Activated naive CD4-positive, alpha-beta T cell treated with anti-CD3 and anti-CD28 coated beads for 36 hours (primary cell): ENCODE data around the gene DDC. TPM values are rescaled to one million over a fixed set of nuclear protein-coding genes. Genes with fewer than 3 reads are reported as not detected.

Source experiments
- CTCF ChIA-PET: fragments of 350-600 bp; sonication (Branson Sonifier 250); formaldehyde crosslinking; loops from one replicate; lab custom pipeline; 2021; ENCODE audit warnings: antibody characterized with exemption; lab: Charles Lee
- DNase-seq: peaks from one replicate; pipeline ENCODE4 v3.0.0-alpha.2; 2020
- H3K27ac Mint-ChIP-seq: one replicate; pipeline ENCODE4 v1.8.0; 2021; ENCODE audit warnings: mild to moderate bottlenecking, mixed read lengths
- H3K27me3 Mint-ChIP-seq: one replicate; pipeline ENCODE4 v1.8.0; 2021; ENCODE audit warnings: low read depth, mixed read lengths
- H3K36me3 Mint-ChIP-seq: one replicate; pipeline ENCODE4 v1.8.0; 2021; ENCODE audit warnings: low read depth, mixed read lengths
- H3K4me1 Mint-ChIP-seq: one replicate; pipeline ENCODE4 v1.8.0; 2021; ENCODE audit warnings: low read depth, mixed read lengths
- H3K4me3 Mint-ChIP-seq: one replicate; pipeline ENCODE4 v1.8.0; 2021; ENCODE audit warnings: mild to moderate bottlenecking, moderate library complexity, mixed read lengths
- H3K9me3 Mint-ChIP-seq: one replicate; pipeline ENCODE4 v1.8.0; 2021; ENCODE audit warnings: mixed read lengths
- intact Hi-C: fragments of 100-400 bp; cut with micrococcal nuclease; formaldehyde crosslinking; loops from one replicate; pipeline ENCODE4 v1.15.1; 2023
- total RNA-seq, 2 experiments: library from RNA; stranded (reverse); gene quantifications; one replicate each; pipeline ENCODE4 v1.2.3, GENCODE V29; 2021

Gene DDC
- total RNA-seq, 2 experiments from 2014 or later, result 0.38 TPM; not detected in 1

DNA sequence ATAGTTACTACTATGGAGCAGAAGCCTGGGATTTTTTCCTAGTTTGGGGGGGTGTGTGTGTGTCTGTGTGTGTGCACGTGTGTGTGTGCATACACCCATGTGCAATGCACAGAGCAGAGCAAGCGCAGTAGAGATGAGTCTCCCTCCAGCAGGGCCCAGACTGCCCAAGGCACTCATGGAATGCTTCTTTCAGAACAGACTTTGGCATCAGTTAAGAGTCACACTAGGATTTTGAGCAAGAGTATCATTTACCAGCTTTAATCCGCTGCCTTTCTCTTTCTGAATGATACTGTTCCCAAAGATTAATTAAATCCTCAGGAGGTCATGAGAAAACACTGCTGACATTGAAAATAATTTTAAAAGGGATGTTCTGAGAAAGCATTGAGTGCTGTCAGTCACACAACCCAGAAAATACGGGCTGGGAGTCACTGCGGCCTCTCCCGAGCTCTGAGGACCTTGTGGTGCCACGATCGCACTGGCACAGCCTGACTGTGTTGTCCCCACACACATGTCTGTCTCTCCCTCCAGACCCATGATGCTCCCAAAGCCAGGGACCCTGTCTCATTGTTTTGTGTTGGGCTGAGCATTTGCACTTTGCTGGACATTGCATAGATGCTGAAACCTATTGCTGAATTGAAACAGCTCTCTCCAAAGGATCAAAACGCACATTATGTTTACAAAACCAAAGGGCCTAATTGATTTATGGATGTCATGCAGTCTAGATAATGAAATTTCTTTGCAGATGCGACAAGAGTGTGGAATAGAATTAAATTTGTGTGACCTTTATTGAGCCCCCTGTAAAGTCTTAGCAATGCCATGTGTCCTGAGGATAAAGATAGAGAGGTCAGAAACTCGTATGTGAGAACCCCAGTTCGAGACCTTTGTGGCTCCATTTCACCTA is 60.3 kb downstream of the DDC start:
- intact Hi-C loops, result no loop called here
- no peak overlapping the region for H3K27ac Mint-ChIP-seq
- no peak overlapping the region for H3K4me3 Mint-ChIP-seq
- CTCF ChIA-PET, result interaction anchor here (0.6 kb wide), 1 partner anchor 36 kb away, joined by 6 read pairs; no protein-coding TSS in a partner anchor
- no peaks in the 10 kb centered on the region for H3K9me3 Mint-ChIP-seq
- peaks cover 2% of the 10 kb centered on the region for H3K4me1 Mint-ChIP-seq
- H3K27me3 Mint-ChIP-seq, result no peaks in the 10 kb centered on the region
- DNase-seq, result no peak
- H3K36me3 Mint-ChIP-seq, result no peaks in the 10 kb centered on the region

DNA sequence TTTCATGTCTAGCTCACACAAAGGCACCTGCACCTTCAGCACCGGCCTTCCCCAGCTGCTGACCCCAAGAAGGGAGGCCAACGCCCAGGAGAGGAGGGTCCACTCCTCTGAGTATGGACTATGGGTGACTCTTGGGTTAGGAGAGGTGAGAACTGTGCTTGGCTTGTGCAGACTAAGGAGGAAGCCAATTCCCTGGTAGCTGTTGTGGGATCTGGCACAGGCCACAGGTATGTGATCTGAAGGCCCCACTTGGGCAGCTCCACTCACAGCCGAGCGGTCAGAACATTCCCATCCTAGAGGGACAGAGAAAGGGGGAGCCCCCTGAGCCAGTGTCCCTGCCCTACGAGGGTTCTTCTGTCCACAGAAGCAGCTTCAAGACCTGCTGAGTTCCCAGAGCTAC is 62.3 kb downstream of the DDC start:
- no peaks in the 10 kb centered on the region for H3K9me3 Mint-ChIP-seq

DNA sequence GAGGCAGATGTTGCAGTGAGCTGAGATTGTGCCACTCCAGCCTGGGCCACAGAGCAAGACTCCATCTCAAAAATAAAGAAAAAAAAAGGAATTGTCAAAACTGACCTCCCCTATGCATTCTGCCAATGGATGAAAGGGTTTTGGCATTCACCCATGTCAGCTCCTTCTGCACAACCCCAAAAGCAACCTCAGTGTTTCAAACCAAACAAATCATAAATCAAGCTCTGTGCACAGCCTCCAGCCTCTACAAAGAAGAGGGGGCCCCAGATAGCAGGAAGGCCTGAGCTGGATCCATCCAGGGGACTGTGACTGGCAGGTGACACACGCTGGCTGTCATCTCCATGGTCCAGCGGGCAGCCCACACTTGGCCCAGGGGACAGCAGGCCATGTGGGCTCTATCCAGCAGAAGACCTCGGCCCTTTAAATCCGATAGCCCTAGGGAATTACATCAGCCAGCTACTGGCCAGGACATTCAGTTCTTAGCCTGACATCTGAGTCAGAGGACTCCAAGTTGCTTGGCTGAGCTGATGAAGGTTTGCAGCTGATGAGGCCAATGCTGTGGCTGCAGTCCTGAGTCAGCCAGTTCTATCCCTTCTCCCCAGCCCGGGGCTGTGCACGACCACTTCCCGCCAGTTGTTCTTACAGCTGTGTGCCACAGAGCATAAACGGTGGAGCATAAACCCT is 63.1 kb downstream of the DDC start:
- H3K27ac Mint-ChIP-seq, result no peak overlapping the region
- intact Hi-C loops, result no loop called here

More for the DNA sequence above, 62.3 kb downstream of the DDC start:
- Mint-ChIP-seq H3K27ac (no peak overlapping the region), H3K4me1 (peaks cover 2% of the 10 kb centered on the region), H3K4me3 (no peak overlapping the region), H3K36me3 (no peaks in the 10 kb centered on the region), H3K27me3 (peaks cover 8% of the 10 kb centered on the region)
- DNase-seq, result no peak
- intact Hi-C loops, result no loop called here
- CTCF ChIA-PET, result interaction anchor here (0.5 to 1.2 kb wide), 2 partner anchors 16 to 638 kb away, joined by 3 to 7 read pairs; no protein-coding TSS in a partner anchor

DNA sequence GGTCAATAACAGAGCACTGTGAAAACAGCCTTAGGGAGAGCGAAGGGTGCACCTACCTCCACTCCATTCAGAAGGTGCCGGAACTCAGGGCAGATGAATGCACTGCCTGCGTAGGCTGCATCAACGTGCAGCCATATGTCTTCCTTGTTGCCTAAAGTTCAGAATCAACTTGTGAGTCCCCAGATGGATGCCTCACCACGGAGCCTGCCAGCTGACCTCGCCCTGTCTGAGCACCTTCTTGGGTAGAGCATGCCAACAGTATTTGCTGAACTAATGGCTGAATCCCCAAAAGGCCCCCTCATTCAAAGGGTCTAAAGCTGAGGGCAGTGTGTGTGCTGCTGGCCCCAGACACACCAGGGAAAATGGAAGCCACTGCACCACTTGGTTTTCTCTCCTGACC is 66.1 kb downstream of the DDC start:
- no peaks in the 10 kb centered on the region for H3K36me3 Mint-ChIP-seq
- no peaks in the 10 kb centered on the region for H3K9me3 Mint-ChIP-seq
- H3K4me3 Mint-ChIP-seq, result no peak overlapping the region
- DNase-seq, result no peak
- no peak overlapping the region for H3K27ac Mint-ChIP-seq
- H3K4me1 Mint-ChIP-seq, result no peaks in the 10 kb centered on the region
- CTCF ChIA-PET, result no interaction called here
- peaks cover 8% of the 10 kb centered on the region for H3K27me3 Mint-ChIP-seq
- intact Hi-C loops, result no loop called here

More for the DNA sequence above, 63.1 kb downstream of the DDC start:
- CTCF ChIA-PET, result interaction anchor here (1.2 kb wide), 1 partner anchor 15 kb away, joined by 3 read pairs; no protein-coding TSS in a partner anchor
- H3K9me3 Mint-ChIP-seq, result no peaks in the 10 kb centered on the region
- DNase-seq, result no peak
- peaks cover 8% of the 10 kb centered on the region for H3K27me3 Mint-ChIP-seq
- peaks cover 2% of the 10 kb centered on the region for H3K4me1 Mint-ChIP-seq
- H3K4me3 Mint-ChIP-seq, result no peak overlapping the region
- no peaks in the 10 kb centered on the region for H3K36me3 Mint-ChIP-seq

DNA sequence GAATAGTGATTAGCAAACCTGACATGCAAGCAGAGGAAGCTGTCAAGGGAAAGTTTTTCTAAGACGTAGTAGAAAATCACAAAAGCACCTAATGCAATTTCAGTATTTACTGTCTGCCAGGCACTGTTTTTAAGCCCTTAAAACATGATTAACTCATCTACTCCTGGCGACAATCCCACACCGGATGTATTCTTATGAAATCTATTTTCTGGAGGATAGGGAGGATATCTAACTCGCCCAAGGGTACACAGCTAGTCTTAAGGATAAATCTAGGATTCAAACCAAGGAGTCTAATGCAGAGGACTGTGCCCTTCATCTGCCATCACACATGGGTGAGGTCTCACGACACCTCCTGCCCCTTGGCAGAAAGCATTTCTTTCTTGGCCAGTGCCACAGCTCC is 67.2 kb downstream of the DDC start:
- H3K36me3 Mint-ChIP-seq, result no peaks in the 10 kb centered on the region
- intact Hi-C loops, result no loop called here
- H3K27me3 Mint-ChIP-seq, result peaks cover 8% of the 10 kb centered on the region
- no peak overlapping the region for H3K27ac Mint-ChIP-seq
- DNase-seq, result no peak
- CTCF ChIA-PET, result interaction anchor here (2.4 kb wide), 1 partner anchor 30 kb away, joined by 7 read pairs; no protein-coding TSS in a partner anchor
- no peak overlapping the region for H3K4me3 Mint-ChIP-seq
- H3K4me1 Mint-ChIP-seq, result no peaks in the 10 kb centered on the region
- H3K9me3 Mint-ChIP-seq, result no peaks in the 10 kb centered on the region

DNA sequence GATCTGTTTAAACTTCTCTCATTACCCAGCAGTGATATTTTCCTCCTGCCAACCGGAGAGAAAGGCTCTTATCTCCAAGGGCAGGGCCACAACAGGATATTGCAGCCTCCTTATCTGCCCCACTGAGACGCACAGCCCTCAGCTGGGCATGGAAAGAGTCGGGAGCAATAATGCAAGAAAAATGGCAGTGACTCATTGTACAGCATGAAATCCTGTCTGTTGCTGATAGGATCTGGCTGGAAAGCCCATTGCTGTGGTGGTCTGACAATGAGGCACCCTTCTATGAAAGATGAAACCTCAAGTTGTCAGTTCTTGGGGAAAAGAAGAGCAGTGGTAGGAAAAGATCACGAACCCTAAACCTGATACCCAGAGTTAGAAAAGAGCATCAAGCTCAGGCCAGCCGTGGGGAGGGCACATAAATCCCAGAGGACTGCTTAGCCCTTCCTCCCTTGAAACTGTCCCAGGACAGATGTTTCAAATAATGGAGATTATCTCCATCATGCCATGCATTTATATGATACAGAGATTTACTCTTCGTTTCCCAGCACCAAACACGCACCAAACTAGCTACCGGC is 68.0 kb downstream of the DDC start:
- Mint-ChIP-seq H3K27me3 (peaks cover 8% of the 10 kb centered on the region), H3K4me1 (no peaks in the 10 kb centered on the region), H3K36me3 (no peaks in the 10 kb centered on the region), H3K9me3 (no peaks in the 10 kb centered on the region), H3K27ac (no peak overlapping the region), H3K4me3 (no peak overlapping the region)
- CTCF ChIA-PET, result interaction anchor here (0.6 to 2.4 kb wide), 2 partner anchors 29 to 136 kb away, joined by 3 to 7 read pairs; no protein-coding TSS in a partner anchor
- no peak for DNase-seq
- intact Hi-C loops, result no loop called here

DNA sequence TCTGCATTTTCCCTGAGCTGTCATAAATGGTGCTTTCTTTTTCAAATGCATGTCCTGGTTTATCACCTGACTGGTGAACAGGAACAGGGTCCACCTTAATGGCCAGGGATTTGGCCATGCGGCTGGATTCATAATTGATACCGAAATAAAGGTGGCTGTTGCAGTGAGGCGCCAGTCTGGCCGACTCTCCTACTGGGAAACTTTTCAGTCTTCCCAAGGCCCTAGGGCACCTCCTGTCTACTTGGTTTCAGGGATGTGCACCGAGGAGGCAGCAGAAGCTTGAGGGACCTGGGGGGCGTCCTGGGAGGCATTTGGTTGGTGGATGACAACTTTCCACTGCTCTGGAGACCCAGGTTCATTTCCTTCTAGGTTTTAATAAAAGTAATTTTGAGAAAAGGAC is 68.6 kb downstream of the DDC start:
- H3K4me1 Mint-ChIP-seq, result no peaks in the 10 kb centered on the region
- no peak overlapping the region for H3K27ac Mint-ChIP-seq
- no peaks in the 10 kb centered on the region for H3K9me3 Mint-ChIP-seq
- H3K4me3 Mint-ChIP-seq, result no peak overlapping the region
- H3K27me3 Mint-ChIP-seq, result peaks cover 8% of the 10 kb centered on the region
- intact Hi-C loops, result no loop called here
- DNase-seq, result no peak
- H3K36me3 Mint-ChIP-seq, result no peaks in the 10 kb centered on the region
- CTCF ChIA-PET, result interaction anchor here (2.4 kb wide), 1 partner anchor 28 kb away, joined by 7 read pairs; no protein-coding TSS in a partner anchor

DNA sequence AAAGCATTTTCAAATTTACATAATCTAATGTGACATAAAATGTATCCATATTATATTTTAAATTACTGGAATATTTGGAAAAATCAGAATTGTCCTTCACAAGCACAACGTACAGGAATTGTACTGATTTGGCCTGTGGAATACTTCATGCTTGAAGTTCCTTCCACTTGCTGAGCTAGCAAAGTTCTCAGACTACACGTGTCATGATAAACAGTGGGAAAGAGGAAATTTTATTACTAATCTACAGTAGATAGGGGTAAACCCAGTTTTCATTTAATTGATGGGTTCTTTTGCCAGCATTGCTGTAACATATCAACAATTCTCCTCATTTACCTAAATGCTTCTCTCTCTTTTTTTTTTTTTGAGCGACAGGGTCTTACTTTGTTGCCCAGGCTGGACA is 69.5 kb downstream of the DDC start:
- H3K27ac Mint-ChIP-seq, result no peak overlapping the region
- H3K4me3 Mint-ChIP-seq, result no peak overlapping the region
- CTCF ChIA-PET, result no interaction called here

DNA sequence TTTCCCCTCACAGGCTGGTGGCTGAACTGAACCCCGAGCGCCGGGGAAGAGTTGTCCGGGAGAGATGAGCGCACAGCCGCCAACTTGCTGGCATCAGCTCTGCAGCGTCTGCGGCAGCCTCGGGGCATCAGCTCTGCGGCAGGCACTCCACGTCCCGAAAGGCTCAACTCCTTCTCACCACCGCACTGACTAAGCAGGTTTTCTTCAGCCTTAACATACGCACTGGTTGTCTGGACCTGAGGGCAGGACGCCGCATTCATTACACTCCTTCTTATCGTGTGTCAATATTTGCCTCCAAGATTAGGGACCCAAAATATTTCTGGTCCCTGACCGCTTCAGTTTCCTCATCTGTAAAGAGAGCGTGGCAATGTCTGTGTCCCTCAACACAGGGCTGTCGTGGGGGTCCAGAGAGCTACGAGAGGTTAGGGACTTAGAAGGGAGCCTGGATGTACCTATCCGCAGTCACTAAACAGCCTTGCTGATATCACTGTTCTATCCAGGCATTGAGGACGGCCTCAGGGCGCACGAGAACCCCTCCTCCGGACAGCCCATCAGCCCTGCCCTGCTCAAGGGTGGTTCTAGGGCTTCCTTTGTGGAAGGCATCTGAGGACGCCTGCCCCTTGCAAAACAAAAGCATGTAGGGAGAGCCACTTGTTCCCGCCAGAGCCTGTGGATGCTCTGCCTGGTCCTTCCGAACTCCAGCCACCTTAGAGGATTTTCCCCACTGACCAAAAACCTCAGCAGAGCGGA is 72.3 kb downstream of the DDC start:
- no peaks in the 10 kb centered on the region for H3K36me3 Mint-ChIP-seq
- no peaks in the 10 kb centered on the region for H3K4me1 Mint-ChIP-seq
- DNase-seq, result no peak
- CTCF ChIA-PET, result no interaction called here
- intact Hi-C loops, result no loop called here
- H3K4me3 Mint-ChIP-seq, result no peak overlapping the region
- no peaks in the 10 kb centered on the region for H3K27me3 Mint-ChIP-seq
- H3K27ac Mint-ChIP-seq, result no peak overlapping the region
- H3K9me3 Mint-ChIP-seq, result no peaks in the 10 kb centered on the region

More for the DNA sequence above, 69.5 kb downstream of the DDC start:
- no peaks in the 10 kb centered on the region for H3K9me3 Mint-ChIP-seq
- DNase-seq, result no peak
- peaks cover 8% of the 10 kb centered on the region for H3K27me3 Mint-ChIP-seq
- intact Hi-C loops, result no loop called here
- no peaks in the 10 kb centered on the region for H3K36me3 Mint-ChIP-seq
- no peaks in the 10 kb centered on the region for H3K4me1 Mint-ChIP-seq

DNA sequence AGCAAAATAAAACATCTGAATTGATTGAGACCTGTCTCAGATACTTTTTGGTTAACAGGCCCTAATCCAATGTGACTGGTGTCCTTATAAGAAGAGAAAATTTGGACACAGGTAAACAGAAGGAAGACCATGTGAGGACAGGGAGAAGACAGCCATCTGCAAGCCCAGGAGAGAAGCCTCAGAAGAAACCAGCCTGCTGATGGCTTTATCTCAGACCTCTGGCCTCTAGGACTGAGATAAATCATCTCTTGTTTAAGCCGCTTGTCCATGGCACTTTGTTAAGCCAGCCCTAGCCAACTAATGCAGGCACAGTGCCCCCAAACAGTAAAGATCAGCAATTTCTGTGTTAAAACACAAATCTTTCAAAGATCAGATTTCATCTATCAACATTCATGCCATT is 73.3 kb downstream of the DDC start:
- no peaks in the 10 kb centered on the region for H3K4me1 Mint-ChIP-seq
- H3K4me3 Mint-ChIP-seq, result no peak overlapping the region
- no peak for DNase-seq
- H3K36me3 Mint-ChIP-seq, result no peaks in the 10 kb centered on the region
- H3K9me3 Mint-ChIP-seq, result no peaks in the 10 kb centered on the region
- intact Hi-C loops, result no loop called here
- CTCF ChIA-PET, result interaction anchor here (0.7 kb wide), 1 partner anchor 14 kb away, joined by 6 read pairs; no protein-coding TSS in a partner anchor
- no peaks in the 10 kb centered on the region for H3K27me3 Mint-ChIP-seq
- H3K27ac Mint-ChIP-seq, result no peak overlapping the region

DNA sequence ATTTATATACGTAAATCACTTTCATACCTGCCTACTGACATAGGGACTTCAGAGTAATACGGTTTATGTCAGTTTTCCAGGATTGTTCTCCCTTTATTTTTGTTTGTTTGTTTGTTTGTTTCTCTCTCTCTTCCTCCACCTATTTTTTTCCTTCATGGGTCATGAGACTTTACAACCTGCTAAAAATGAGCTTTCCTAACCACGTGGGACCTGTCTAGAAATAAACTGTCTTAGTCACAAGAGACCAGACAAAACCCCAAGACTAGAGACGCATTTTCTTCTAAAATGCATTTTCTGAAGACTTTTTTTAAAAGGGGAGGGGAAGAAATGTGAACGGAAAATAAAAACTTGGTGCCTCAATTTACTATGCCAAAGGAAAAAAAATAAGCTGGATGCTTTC is 74.0 kb downstream of the DDC start:
- no peak for DNase-seq
- H3K36me3 Mint-ChIP-seq, result no peaks in the 10 kb centered on the region
- H3K27ac Mint-ChIP-seq, result no peak overlapping the region
- CTCF ChIA-PET, result interaction anchor here (0.7 to 1.7 kb wide), 2 partner anchors 13 to 141 kb away, joined by 3 to 6 read pairs; no protein-coding TSS in a partner anchor
- intact Hi-C loops, result no loop called here
- no peaks in the 10 kb centered on the region for H3K4me1 Mint-ChIP-seq
- H3K27me3 Mint-ChIP-seq, result no peaks in the 10 kb centered on the region
- H3K4me3 Mint-ChIP-seq, result no peak overlapping the region
- no peaks in the 10 kb centered on the region for H3K9me3 Mint-ChIP-seq
